HUES6 (cell line): ENCODE data around the gene RPP25.

Experiments
- H3K27ac ChIP-seq: 2 replicates; pipeline ENCODE4 v1.7.0; 2013; ENCODE audit warnings: low read depth, mild to moderate bottlenecking, low read length, inconsistent platforms
- H3K27me3 ChIP-seq: 2 replicates; pipeline ENCODE4 v1.6.1; 2013; ENCODE audit warnings: low read length; ENCODE audit not compliant: control insufficient read depth, insufficient read depth
- H3K36me3 ChIP-seq: 2 replicates; pipeline ENCODE4 v1.6.1; 2013; ENCODE audit warnings: low read length; ENCODE audit not compliant: control insufficient read depth, insufficient read depth
- H3K4me1 ChIP-seq: 2 replicates; pipeline ENCODE4 v1.6.1; 2013; ENCODE audit warnings: low read length; ENCODE audit not compliant: control insufficient read depth, insufficient read depth
- H3K4me3 ChIP-seq: 2 replicates; pipeline ENCODE4 v1.5.1; 2013; ENCODE audit warnings: low read depth, low read length
- H3K9ac ChIP-seq: one replicate; pipeline ENCODE4 v1.6.1; 2013; ENCODE audit warnings: mild to moderate bottlenecking, low read length
- H3K9me3 ChIP-seq: 2 replicates; pipeline ENCODE4 v1.6.1; 2013; ENCODE audit warnings: low read depth, low read length; ENCODE audit not compliant: control insufficient read depth, insufficient read depth

Gene RPP25

DNA sequence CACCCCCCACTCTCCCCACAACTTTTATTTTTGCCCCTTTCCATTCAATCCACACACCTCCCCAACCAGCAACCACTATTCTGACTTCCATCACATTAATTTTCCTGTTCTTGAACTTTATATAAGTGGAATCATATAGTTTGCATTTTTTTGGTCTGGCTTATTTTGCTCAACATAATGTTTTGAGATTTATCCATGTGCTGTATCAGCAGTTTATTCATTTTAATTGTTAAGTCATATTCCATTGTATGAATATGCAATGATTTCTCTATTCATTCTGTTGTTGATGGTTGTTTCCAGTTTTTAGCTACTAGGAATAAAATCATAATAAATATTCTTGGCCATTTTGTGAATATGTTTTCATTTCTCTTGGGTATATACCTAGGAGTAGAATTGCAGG is 33.0 kb upstream of the RPP25 start:
- peaks cover 6% of the 10 kb centered on the region; the same call in 1 of the 2 replicates for H3K27me3 ChIP-seq
- H3K36me3 ChIP-seq: no peaks in the 10 kb centered on the region
- no peaks in the 10 kb centered on the region for H3K9me3 ChIP-seq
- no peak overlapping the region for H3K4me3 ChIP-seq
- no peak overlapping the region for H3K9ac ChIP-seq
- H3K27ac ChIP-seq: no peak overlapping the region
- H3K4me1 ChIP-seq: no peaks in the 10 kb centered on the region

DNA sequence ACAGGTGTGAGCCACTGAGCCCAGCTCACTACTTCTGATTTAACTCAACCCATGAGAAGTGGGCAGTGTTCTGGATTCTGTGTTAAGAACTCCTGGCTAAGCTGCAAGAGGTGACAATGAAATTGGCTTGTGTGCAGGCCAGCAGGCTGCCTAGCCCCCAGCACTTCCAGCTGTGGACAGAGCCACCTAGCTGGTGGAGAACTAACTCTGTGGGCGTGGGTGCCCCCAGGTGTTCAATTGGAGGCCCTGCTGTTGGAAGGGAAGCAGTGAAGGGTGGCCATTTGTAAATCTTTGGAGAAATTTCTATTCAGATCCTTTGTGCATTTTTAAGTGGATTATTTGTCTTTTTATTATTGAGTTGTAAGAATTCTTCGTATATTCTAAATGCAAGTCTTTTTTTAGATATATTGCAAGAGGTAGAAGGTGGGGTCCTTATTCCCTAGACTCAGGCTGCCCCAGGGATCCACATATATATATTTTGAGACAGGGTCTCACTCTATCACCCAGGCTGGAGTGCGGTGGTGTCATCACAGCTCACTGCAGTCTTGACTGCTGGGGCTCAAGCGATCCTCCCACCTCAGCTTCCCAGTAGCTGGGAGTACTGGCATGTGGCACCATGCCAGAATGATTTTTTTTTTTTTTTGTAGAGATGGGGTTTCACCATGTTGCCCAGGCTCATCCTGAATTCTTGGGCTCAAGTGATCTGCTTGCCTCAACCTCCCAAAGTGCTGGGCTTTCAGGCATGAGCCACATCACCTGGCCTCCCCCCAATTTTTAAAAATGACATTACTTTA is 31.6 kb upstream of the RPP25 start:
- no peaks in the 10 kb centered on the region for H3K36me3 ChIP-seq
- H3K4me1 ChIP-seq: no peaks in the 10 kb centered on the region

DNA sequence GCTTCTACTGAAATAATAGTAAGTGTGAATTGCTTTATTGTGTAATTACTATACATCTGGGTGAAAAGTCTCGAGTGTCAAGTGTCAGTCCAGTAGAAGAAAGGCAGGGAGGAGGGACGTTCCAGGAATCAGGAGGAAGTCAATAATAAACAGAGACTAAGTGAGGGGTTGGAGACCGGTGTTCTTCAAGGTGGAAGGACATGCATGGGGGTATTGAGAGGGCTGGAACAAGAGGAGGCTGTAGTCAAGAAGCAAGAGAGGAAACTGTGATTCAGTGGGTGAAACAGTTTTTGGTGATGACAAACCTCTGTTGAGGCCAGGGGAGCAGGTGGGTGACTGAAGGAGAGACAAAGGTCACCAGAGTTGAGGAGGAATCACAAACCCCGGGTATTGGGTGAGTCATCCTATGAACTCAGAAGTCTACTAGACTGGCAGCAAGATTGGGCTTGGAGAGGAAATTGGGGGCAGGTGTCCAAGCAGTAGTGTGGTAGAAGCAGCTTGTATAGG is 27.2 kb upstream of the RPP25 start:
- H3K4me3 ChIP-seq: no peak overlapping the region
- no peaks in the 10 kb centered on the region for H3K36me3 ChIP-seq
- no peak overlapping the region for H3K9ac ChIP-seq
- no peak overlapping the region for H3K27ac ChIP-seq
- H3K27me3 ChIP-seq: no peaks in the 10 kb centered on the region; the same call in 1 of the 2 replicates
- no peaks in the 10 kb centered on the region for H3K4me1 ChIP-seq
- H3K9me3 ChIP-seq: no peaks in the 10 kb centered on the region

More for the DNA sequence above, 31.6 kb upstream of the RPP25 start:
- Histone ChIP-seq H3K9ac (no peak overlapping the region), H3K9me3 (no peaks in the 10 kb centered on the region), H3K4me3 (no peak overlapping the region), H3K27me3 (peaks cover 6% of the 10 kb centered on the region; the same call in 1 of the 2 replicates), H3K27ac (no peak overlapping the region)

DNA sequence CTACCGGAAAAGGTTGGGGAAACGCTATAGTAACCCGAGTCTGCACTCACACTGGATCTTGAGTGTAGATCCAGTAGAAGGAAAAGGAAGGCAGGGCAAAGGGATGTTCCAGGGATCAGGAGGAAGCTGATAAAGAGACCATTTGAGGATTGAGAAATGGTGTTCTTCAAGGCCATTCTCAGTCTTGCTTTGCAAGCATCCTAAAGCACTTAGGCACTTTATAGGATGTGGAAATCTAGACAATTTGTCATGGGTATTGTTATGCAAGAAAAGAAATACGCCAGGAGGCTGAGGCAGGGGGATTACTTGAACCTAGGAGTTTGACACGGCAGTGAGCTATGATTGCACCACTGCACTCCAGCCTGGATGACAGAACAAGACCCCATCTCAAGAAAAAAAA is 25.6 kb upstream of the RPP25 start:
- no peak overlapping the region for H3K9ac ChIP-seq
- no peaks in the 10 kb centered on the region; the same call in 1 of the 2 replicates for H3K27me3 ChIP-seq
- no peaks in the 10 kb centered on the region for H3K9me3 ChIP-seq
- H3K36me3 ChIP-seq: no peaks in the 10 kb centered on the region
- no peaks in the 10 kb centered on the region for H3K4me1 ChIP-seq
- no peak overlapping the region for H3K27ac ChIP-seq
- no peak overlapping the region for H3K4me3 ChIP-seq

DNA sequence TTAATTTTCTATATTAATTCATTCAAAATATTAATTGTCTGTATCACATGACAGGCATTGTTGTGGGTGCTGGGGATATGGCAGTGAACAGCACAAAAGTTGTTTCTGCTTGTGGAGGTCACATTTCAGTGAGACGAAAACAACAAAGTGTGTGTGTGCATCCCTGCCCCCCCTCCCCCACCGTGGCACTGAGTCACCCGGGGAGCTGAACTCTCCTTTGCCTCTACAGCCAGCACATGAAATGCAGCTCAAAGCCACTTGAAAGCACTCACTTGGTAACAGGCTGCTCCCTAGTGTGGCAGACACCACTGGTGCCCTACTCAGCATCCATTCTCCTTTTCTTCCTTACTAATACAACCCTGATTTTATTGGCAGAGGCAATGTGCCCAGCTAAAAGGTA is 21.9 kb upstream of the RPP25 start:
- Histone ChIP-seq H3K9me3 (no peaks in the 10 kb centered on the region), H3K4me1 (no peaks in the 10 kb centered on the region), H3K9ac (no peak overlapping the region), H3K27me3 (no peaks in the 10 kb centered on the region), H3K4me3 (no peak overlapping the region), H3K36me3 (no peaks in the 10 kb centered on the region), H3K27ac (no peak overlapping the region)

DNA sequence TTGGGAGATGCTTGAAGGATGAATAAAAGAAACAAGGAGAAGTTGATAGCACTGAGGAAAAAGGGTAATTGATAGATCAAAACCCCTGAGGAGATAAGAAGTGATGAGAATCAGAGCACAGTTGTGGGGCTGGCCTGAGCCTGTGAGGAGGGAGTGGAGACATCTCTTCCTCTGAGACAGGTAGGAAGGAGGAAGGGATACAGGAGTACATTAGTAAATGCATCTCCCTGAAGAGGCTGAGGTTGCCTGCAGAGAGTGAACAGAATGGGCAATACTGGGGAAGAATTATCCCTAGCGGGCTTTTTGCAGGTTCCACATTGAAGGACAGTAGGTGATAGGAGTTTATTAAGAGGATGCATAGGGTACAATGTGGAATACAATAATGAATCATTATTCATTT is 21.5 kb upstream of the RPP25 start:
- H3K27me3 ChIP-seq: no peaks in the 10 kb centered on the region
- H3K4me1 ChIP-seq: no peaks in the 10 kb centered on the region
- no peaks in the 10 kb centered on the region for H3K36me3 ChIP-seq
- H3K27ac ChIP-seq: no peak overlapping the region
- H3K9me3 ChIP-seq: no peaks in the 10 kb centered on the region
- H3K4me3 ChIP-seq: no peak overlapping the region
- no peak overlapping the region for H3K9ac ChIP-seq

DNA sequence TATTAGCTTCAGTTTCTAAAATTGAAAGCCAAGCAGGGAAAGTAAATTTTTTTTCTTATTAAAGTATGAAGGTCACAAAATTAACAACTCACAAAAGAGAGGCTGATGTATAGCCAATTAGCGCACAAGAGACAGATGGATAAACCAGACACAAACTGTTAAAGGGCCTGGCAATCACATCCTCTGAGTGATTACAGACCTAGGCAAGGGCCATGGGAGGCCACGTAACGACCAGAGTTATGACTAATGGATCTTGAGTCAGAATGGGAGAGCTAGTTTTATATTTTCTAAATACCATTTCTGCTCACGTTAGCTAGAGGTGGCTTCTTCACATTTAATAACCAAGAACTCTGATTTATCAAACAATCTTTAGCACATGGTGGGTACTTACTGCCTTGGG is 21.0 kb upstream of the RPP25 start:
- no peak overlapping the region for H3K4me3 ChIP-seq
- no peaks in the 10 kb centered on the region for H3K9me3 ChIP-seq
- H3K27ac ChIP-seq: no peak overlapping the region
- H3K4me1 ChIP-seq: no peaks in the 10 kb centered on the region
- no peak overlapping the region for H3K9ac ChIP-seq
- H3K27me3 ChIP-seq: no peaks in the 10 kb centered on the region
- H3K36me3 ChIP-seq: no peaks in the 10 kb centered on the region

DNA sequence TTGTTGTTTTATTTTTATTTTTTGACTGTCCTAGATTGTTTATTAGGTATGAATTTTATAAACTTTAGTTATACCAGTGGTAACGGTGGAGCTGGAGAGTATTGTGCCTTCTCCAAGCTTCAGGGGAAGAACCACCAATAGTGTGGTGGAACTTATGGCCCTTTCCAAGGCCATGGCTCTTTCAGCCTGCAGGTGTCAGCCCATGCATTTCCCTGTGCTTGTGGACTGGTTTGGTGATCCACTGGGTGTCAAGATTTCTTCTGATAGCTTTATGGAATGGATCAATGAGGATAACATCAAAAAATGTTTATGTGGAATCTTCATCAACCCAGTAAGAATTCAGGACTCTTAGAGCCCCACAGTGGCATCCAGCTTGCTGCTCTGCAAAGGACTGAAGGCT is 19.6 kb upstream of the RPP25 start:
- H3K36me3 ChIP-seq: no peaks in the 10 kb centered on the region
- no peaks in the 10 kb centered on the region for H3K27me3 ChIP-seq
- no peaks in the 10 kb centered on the region for H3K4me1 ChIP-seq
- H3K9me3 ChIP-seq: no peaks in the 10 kb centered on the region
- H3K4me3 ChIP-seq: no peak overlapping the region
- no peak overlapping the region for H3K27ac ChIP-seq
- no peak overlapping the region for H3K9ac ChIP-seq

DNA sequence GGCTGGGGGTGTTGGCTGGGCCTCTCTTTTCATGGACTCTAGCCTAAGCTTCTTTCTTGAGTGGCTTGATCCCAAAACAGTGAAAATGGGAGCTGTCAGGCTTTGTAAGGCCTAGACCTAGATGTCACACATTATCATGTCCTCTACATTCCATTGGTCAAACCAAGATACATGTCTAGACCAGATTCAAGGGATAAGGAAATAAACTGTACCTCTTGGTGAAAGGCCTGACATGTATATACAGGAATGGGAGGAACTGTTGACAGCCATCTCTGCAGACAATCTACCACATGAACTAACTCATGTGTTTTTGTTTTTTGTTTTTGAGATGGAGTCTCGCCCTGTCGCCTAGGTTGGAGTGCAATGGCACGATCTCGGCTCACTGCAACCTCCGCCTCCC is 11.1 kb upstream of the RPP25 start:
- no peak overlapping the region for H3K4me3 ChIP-seq
- no peaks in the 10 kb centered on the region for H3K9me3 ChIP-seq
- no peak overlapping the region for H3K27ac ChIP-seq
- no peaks in the 10 kb centered on the region for H3K36me3 ChIP-seq
- H3K9ac ChIP-seq: no peak overlapping the region
- peaks cover 8% of the 10 kb centered on the region; the same call in 1 of the 2 replicates for H3K4me1 ChIP-seq
- H3K27me3 ChIP-seq: no peaks in the 10 kb centered on the region

DNA sequence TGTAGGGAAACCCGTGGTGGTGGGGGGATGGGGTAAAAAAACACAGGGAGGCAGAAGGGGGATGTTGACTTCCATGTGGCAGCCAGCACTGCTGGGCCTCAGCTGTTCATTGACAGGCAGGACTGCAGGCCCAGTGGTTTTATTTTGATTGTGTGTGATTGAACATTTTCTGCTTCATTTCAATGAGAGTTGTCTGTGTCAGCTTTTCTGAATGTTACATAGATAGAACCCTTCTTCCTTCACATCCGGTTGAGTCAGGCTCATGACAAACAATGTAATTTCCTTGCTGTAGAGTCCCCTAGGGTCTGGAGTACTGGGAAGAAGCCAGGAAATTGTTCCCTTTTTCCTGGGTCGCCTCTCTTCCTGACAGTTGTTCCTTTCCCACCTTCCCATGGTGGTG is 8.2 kb upstream of the RPP25 start:
- no peak overlapping the region for H3K9ac ChIP-seq
- no peaks in the 10 kb centered on the region for H3K36me3 ChIP-seq
- H3K4me3 ChIP-seq: no peak overlapping the region
- H3K9me3 ChIP-seq: no peaks in the 10 kb centered on the region
- H3K27me3 ChIP-seq: peaks cover 16% of the 10 kb centered on the region
- H3K4me1 ChIP-seq: peaks cover 10% of the 10 kb centered on the region; the same call in 1 of the 2 replicates
- no peak overlapping the region for H3K27ac ChIP-seq

DNA sequence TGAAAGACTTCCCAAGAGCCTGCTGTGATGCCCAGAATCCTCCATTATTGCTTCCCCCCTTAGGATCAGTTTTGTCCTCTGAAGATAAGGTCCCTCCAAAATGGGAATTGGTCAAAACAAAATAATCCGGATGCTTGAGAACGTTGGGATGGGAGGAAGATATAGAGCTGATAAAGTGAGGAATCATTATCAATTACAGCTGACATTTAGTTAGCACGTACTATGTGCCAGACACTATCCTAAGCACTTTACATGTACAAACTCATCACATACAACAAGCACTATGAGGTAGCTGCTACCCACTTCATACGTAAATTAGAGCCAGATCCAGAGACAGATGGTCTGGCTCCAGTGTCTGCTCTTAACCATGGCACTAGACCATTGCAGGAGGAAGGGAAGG is 6.6 kb upstream of the RPP25 start:
- Histone ChIP-seq H3K9me3 (no peaks in the 10 kb centered on the region), H3K9ac (no peak overlapping the region), H3K36me3 (no peaks in the 10 kb centered on the region), H3K4me1 (peaks cover 18% of the 10 kb centered on the region; the same call in 1 of the 2 replicates), H3K27ac (no peak overlapping the region), H3K27me3 (peaks cover 32% of the 10 kb centered on the region), H3K4me3 (no peak overlapping the region)
